ENCODE measurements around the gene SLC25A6.
"Not testable (repeated sequence)": the region's sequence is repeated elsewhere in the genome, so short reads cannot be mapped to it uniquely, and the experiment has no call there.

The SLC25A6 gene

GRCh38 chrX:1389181-1389992 lies 2.5 kb downstream of the SLC25A6 start:
- no peak for DNase-seq

GRCh38 chrX:1388651-1389050 lies 3.3 kb downstream of the SLC25A6 start:
- no peak for DNase-seq

GRCh38 chrX:1387141-1387776 lies 4.7 kb downstream of the SLC25A6 start:
- no peak for DNase-seq

GRCh38 chrX:1386338-1387127 lies 5.4 kb downstream of the SLC25A6 start:
- no peak for DNase-seq

GRCh38 chrX:1385253-1386223 lies 6.4 kb downstream of the SLC25A6 start:
- no peak for DNase-seq

GRCh38 chrX:1384658-1385252 lies 7.2 kb downstream of the SLC25A6 start:
- no peak for DNase-seq

- no peak for DNase-seq
Measured at GRCh38 chrX:1380672-1381233, 11.2 kb downstream of the SLC25A6 start.

- no peak for DNase-seq
Measured at GRCh38 chrX:1378306-1378759, 13.6 kb downstream of the SLC25A6 start.

- no peak for DNase-seq
Measured at GRCh38 chrX:1368385-1368698, 23.6 kb downstream of the SLC25A6 start.

- not testable (repeated sequence) for DNase-seq
Measured at GRCh38 chrX:1366363-1366762, 25.6 kb downstream of the SLC25A6 start.

- no peak for DNase-seq
Measured at GRCh38 chrX:1361910-1362309, 30.0 kb downstream of the SLC25A6 start.

GRCh38 chrX:1361275-1361674 lies 30.6 kb downstream of the SLC25A6 start:
- DNase-seq: no peak

GRCh38 chrX:1360171-1360570 lies 31.7 kb downstream of the SLC25A6 start:
- DNase-seq: no peak

GRCh38 chrX:1359477-1359873 lies 32.4 kb downstream of the SLC25A6 start:
- DNase-seq: no peak

GRCh38 chrX:1358793-1359476 lies 33.0 kb downstream of the SLC25A6 start:
- DNase-seq: no peak

- no peak for DNase-seq
Measured at GRCh38 chrX:1357993-1358392, 33.9 kb downstream of the SLC25A6 start.

- no peak for DNase-seq
Measured at GRCh38 chrX:1355131-1356046, 36.5 kb downstream of the SLC25A6 start.

- no peak for DNase-seq
Measured at GRCh38 chrX:1354036-1355019, 37.6 kb downstream of the SLC25A6 start.
